Caco-2 (cell line): Measurements from ENCODE around the gene RALGAPB. TPM values are rescaled to one million over a fixed set of nuclear protein-coding genes. Genes with fewer than 3 reads are reported as not detected.

ENCODE experiments used
- BruUV-seq: library from RNA; stranded (reverse); fragments of 400-500 nt; replicated peaks from 2 replicates; lab custom pipeline; 2021; lab: Mats Ljungman, UMichigan
- CTCF ChIA-PET: fragments of 300-600 bp; sonication (Branson Sonifier 250); formaldehyde crosslinking; loops from one replicate; lab custom pipeline; 2022; ENCODE audit warnings: antibody characterized with exemption; lab: Charles Lee
- POLR2A ChIA-PET: fragments of 300-600 bp; sonication (Branson Sonifier 250); formaldehyde crosslinking; loops from one replicate; lab custom pipeline; 2022; ENCODE audit warnings: antibody characterized with exemption; lab: Charles Lee
- DNase-seq, 2 experiments: peaks; one replicate each; pipeline versions ENCODE4 v3.0.0 to v3.0.0-alpha.2; 2020 to 2022
- H3K27me3 ChIP-seq: replicated peaks from 2 replicates; pipeline ENCODE4 v1.6.0; 2011; ENCODE audit warnings: low read length; ENCODE audit not compliant: control insufficient read depth, insufficient read depth
- H3K36me3 ChIP-seq: 2 replicates; pipeline ENCODE4 v1.5.1; 2011; ENCODE audit warnings: low read length; ENCODE audit not compliant: control insufficient read depth, insufficient read depth
- H3K4me1 ChIP-seq: fragments of 250-450 bp; sonication (Bioruptor Pico); 2 replicates; pipeline ENCODE4 v1.5.1; 2020; ENCODE audit warnings: mild to moderate bottlenecking
- H3K4me3 ChIP-seq: 2 replicates; pipeline ENCODE4 v1.5.1; 2011; ENCODE audit warnings: low read depth, mild to moderate bottlenecking, control low read depth, low read length
- H3K9me3 ChIP-seq: fragments of 250-450 bp; sonication (Bioruptor Pico); 2 replicates; pipeline ENCODE4 v1.5.1; 2020; ENCODE audit warnings: mild to moderate bottlenecking, moderate library complexity
- H3K27ac Mint-ChIP-seq: one replicate; pipeline ENCODE4 v1.8.0; 2022; ENCODE audit warnings: mixed read lengths; ENCODE audit not compliant: unreplicated experiment
- H3K27me3 Mint-ChIP-seq: one replicate; pipeline ENCODE4 v1.8.0; 2022; ENCODE audit warnings: mixed read lengths; ENCODE audit not compliant: insufficient read depth, unreplicated experiment
- H3K36me3 Mint-ChIP-seq: one replicate; pipeline ENCODE4 v1.8.0; 2022; ENCODE audit warnings: mild to moderate bottlenecking, mixed read lengths; ENCODE audit not compliant: insufficient read depth, unreplicated experiment
- H3K4me1 Mint-ChIP-seq: one replicate; pipeline ENCODE4 v1.8.0; 2022; ENCODE audit warnings: low read depth, mixed read lengths; ENCODE audit not compliant: unreplicated experiment
- H3K4me3 Mint-ChIP-seq: one replicate; pipeline ENCODE4 v1.8.0; 2022; ENCODE audit warnings: mild to moderate bottlenecking, moderate library complexity, mixed read lengths; ENCODE audit not compliant: unreplicated experiment
- H3K9me3 Mint-ChIP-seq: one replicate; pipeline ENCODE4 v1.8.0; 2022; ENCODE audit warnings: mixed read lengths; ENCODE audit not compliant: unreplicated experiment
- CTCF ChIP-seq, 2 experiments: fragments of 200-600 bp in 1 of 2; IDR thresholded peaks; 1 replicate in 1 of 2; 2 replicates in 1 of 2; pipeline versions ENCODE4 v1.5.1 to v1.8.0; 2011 to 2022; ENCODE audit warnings: antibody characterized with exemption in 1 of 2, control low read depth in 1 of 2, inconsistent platforms in 1 of 2, low read depth in 1 of 2, low read length in 1 of 2, mild to moderate bottlenecking in 1 of 2, moderate library complexity in 1 of 2; ENCODE audit not compliant: insufficient read depth in 1 of 2, severe bottlenecking in 1 of 2, unreplicated experiment in 1 of 2
- intact Hi-C: fragments of 100-400 bp; cut with micrococcal nuclease; formaldehyde crosslinking; loops from one replicate; pipeline ENCODE4 v1.10.0; 2022; ENCODE audit not compliant: unreplicated experiment
- total RNA-seq: library from RNA; stranded (reverse); gene quantifications from 2 replicates; pipeline ENCODE4 v1.2.3, GENCODE V29; 2022

Gene RALGAPB
- total RNA-seq, 1 experiment from 2014 or later, result 69.1 TPM

DNA sequence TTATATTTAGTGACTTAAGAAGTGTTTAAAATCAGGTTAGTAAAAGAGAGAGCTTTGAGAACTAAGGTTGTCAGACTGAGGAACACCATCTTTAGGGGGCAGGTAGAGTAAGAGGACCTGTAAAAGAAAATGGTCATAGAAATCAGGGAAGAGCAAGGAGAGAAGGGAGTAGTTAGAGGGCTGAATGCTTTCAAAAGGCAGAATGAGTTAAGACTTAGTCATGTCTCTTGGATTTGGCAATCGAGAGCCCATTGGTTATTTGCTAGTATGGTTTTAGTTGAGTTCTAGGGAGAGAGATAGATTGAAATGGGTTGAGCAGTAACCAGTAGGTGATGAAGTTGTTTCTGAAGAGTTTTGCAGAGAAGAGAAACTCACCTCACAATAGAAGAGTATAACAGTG is 51.1 kb downstream of the RALGAPB start:
- peaks cover 3% of the 10 kb centered on the region for H3K36me3 ChIP-seq
- H3K4me3 Mint-ChIP-seq, result no peak overlapping the region
- no peaks in the 10 kb centered on the region for H3K27me3 ChIP-seq
- no peak overlapping the region for H3K4me3 ChIP-seq
- H3K4me1 Mint-ChIP-seq, result no peaks in the 10 kb centered on the region
- POLR2A ChIA-PET, result no interaction called here
- BruUV-seq, result TSS peak; percentile 12
- peaks cover 35% of the 10 kb centered on the region for H3K36me3 Mint-ChIP-seq
- no peaks in the 10 kb centered on the region for H3K9me3 ChIP-seq
- DNase-seq, result no peak
- intact Hi-C loops, result no loop called here
- CTCF ChIA-PET, result interaction anchor here (1.0 kb wide), 1 partner anchor 51 kb away, joined by 3 read pairs; the partner anchor contains the start of gene RALGAPB
- no peaks in the 10 kb centered on the region for H3K27me3 Mint-ChIP-seq
- no peaks in the 10 kb centered on the region for H3K4me1 ChIP-seq
- no peak for TF ChIP-seq CTCF (IDR thresholded peaks at IDR 0.05; ENCODE audit: insufficient read depth in 1 of 2, low read depth in 1 of 2, low read length in 1 of 2, severe bottlenecking in 1 of 2, unreplicated experiment in 1 of 2)
- no peaks in the 10 kb centered on the region for H3K9me3 Mint-ChIP-seq
- H3K27ac Mint-ChIP-seq, result no peak overlapping the region

DNA sequence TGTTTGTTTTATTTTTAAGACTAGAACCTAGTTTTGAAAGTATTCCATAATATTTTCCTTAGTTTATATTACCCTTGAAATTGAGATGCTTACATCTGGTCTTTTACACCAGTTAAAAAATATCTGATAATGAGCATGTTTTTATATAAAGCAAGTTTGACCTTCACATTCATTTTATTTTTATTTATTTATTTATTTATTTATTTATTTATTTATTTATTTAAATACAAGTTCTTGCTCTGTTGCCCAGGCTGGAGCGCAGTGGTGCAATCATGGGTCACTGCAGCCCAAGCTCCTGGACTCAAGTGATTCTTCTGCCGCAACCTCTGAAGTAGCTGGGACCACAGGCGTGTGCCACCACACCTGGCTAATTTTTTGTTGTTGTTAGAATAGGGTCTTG is 55.5 kb downstream of the RALGAPB start:
- H3K4me3 Mint-ChIP-seq, result no peak overlapping the region
- no peaks in the 10 kb centered on the region for H3K27me3 ChIP-seq
- H3K27ac Mint-ChIP-seq, result no peak overlapping the region
- H3K36me3 ChIP-seq, result peaks cover 9% of the 10 kb centered on the region
- no TSS peak for BruUV-seq
- H3K27me3 Mint-ChIP-seq, result no peaks in the 10 kb centered on the region
- no peak for DNase-seq
- H3K4me3 ChIP-seq, result no peak overlapping the region
- peaks cover 45% of the 10 kb centered on the region for H3K36me3 Mint-ChIP-seq
- no peaks in the 10 kb centered on the region for H3K4me1 Mint-ChIP-seq
- H3K4me1 ChIP-seq, result no peaks in the 10 kb centered on the region
- ChIA-PET POLR2A (no interaction called here), CTCF (no interaction called here)
- H3K9me3 Mint-ChIP-seq, result no peaks in the 10 kb centered on the region
- intact Hi-C loops, result no loop called here
- H3K9me3 ChIP-seq, result peaks cover 3% of the 10 kb centered on the region; the same call in 1 of the 2 replicates
- TF ChIP-seq CTCF (IDR thresholded peaks at IDR 0.05; ENCODE audit: insufficient read depth in 1 of 2, low read depth in 1 of 2, low read length in 1 of 2, severe bottlenecking in 1 of 2, unreplicated experiment in 1 of 2), result no peak

- CTCF ChIA-PET, result no interaction called here
- no peak overlapping the region for H3K27ac Mint-ChIP-seq
Measured at GRCh38 chr20:38531021-38531420, 58.4 kb downstream of the RALGAPB start.

More at GRCh38 chr20:38531021-38531420, 58.4 kb downstream of the RALGAPB start:
- intact Hi-C loops, result no loop called here
- Histone ChIP-seq H3K4me3 (no peak overlapping the region), H3K27me3 (no peaks in the 10 kb centered on the region), H3K36me3 (peaks cover 11% of the 10 kb centered on the region), H3K9me3 (peaks cover 3% of the 10 kb centered on the region; the same call in 1 of the 2 replicates), H3K4me1 (no peaks in the 10 kb centered on the region)
- no peak for TF ChIP-seq CTCF (IDR thresholded peaks at IDR 0.05; ENCODE audit: insufficient read depth in 1 of 2, low read depth in 1 of 2, low read length in 1 of 2, severe bottlenecking in 1 of 2, unreplicated experiment in 1 of 2)
- Mint-ChIP-seq H3K36me3 (peaks cover 53% of the 10 kb centered on the region), H3K9me3 (no peaks in the 10 kb centered on the region), H3K4me1 (no peaks in the 10 kb centered on the region), H3K4me3 (no peak overlapping the region), H3K27me3 (no peaks in the 10 kb centered on the region)
- POLR2A ChIA-PET, result interaction anchor here (0.7 kb wide), 1 partner anchor 58 kb away, joined by 4 read pairs; the partner anchor contains the start of gene RALGAPB
- no TSS peak for BruUV-seq
- no peak for DNase-seq
